ENCODE measurements around the gene KCNH3.

The KCNH3 gene

DNA sequence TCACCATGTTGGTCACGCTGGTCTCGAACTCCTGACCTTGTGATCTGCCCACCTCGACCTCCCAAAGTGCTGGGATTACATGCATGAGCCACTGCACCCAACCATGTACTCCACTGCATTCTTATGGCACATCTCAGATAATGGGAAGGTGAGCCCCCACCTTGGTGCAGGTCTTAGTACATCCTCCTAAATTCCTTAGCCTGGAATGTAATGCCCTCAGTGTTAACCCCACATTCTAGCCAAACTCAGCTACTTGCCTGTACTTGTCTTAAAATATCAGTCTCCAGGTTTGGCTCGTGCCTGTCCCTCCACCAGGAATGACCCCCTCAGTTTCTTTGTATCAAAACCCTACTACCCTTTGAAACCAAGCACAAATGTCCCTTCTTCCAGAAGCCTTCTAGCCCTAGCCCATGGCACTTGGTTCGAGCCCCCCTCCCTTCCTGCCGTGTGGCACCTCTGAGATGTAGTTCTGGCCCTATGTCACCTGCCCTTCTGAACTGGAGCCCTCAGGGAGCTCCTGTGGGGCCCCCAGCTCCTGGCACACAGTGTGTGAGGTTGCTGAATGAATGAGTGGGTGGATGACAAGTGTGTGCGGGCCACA is 8.4 kb downstream of the KCNH3 start:
- no peak for DNase-seq

- DNase-seq, result no peak
These were observed 9.6 kb downstream of the KCNH3 start for GRCh38 chr12:49548481-49548821.

DNA sequence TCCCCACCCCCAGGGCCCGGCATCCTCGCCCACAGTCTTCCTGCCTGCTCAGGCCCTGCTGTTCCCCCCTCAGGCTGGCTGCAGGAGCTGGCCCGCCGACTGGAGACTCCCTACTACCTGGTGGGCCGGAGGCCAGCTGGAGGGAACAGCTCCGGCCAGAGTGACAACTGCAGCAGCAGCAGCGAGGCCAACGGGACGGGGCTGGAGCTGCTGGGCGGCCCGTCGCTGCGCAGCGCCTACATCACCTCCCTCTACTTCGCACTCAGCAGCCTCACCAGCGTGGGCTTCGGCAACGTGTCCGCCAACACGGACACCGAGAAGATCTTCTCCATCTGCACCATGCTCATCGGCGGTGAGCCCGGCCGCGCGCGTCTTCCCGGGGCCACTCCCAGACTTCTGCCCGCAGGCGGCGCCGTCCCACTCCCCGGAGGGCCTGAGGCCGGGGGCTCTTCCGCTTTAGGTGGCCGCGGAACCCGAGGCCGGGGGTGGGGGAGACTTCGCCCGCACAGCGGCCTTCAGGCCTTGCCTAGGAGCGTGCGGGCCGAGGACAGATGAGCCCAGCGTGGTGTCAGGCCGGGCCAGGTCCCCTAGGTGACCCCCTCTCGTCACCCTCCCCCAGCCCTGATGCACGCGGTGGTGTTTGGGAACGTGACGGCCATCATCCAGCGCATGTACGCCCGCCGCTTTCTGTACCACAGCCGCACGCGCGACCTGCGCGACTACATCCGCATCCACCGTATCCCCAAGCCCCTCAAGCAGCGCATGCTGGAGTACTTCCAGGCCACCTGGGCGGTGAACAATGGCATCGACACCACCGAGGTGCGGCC is 10.2 kb downstream of the KCNH3 start:
- peak; percentile 25 to 73 (median 52) for DNase-seq

DNA sequence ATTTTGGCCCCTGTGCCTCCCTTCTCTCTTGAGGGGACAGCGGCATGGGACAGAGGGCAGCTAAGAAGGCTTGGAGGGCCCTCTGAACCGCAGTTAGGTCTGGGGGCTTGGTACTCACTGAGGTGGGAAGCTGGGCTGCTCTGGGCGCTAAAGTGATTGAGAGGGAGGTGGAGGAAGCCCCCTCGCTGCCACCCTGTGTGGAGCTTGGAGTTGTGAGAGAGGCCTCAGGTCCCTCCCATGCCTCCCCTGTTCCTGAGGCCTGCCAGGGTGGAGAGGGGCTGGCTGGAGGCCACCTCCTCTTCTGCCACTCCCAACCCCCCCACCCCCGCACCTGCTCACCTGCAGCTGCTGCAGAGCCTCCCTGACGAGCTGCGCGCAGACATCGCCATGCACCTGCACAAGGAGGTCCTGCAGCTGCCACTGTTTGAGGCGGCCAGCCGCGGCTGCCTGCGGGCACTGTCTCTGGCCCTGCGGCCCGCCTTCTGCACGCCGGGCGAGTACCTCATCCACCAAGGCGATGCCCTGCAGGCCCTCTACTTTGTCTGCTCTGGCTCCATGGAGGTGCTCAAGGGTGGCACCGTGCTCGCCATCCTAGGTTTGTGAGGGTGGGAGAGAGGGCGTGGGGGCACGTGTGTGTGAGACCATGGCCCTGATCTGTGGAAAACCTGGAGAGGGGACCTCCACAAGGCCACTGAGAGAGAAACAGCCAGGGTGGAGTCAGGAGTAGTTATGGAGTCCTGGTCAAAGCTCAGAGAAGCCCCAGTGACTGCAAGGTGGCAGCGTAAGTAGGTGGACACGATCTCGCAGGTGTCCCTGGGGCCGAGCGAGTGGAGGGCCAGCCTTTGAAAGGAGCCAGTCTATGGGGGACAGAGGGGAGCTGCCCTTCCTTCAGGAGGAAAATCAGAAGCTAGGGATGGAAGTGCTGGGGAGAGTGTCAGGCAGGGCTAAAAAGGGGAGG is 11.2 kb downstream of the KCNH3 start:
- DNase-seq, result no peak

DNA sequence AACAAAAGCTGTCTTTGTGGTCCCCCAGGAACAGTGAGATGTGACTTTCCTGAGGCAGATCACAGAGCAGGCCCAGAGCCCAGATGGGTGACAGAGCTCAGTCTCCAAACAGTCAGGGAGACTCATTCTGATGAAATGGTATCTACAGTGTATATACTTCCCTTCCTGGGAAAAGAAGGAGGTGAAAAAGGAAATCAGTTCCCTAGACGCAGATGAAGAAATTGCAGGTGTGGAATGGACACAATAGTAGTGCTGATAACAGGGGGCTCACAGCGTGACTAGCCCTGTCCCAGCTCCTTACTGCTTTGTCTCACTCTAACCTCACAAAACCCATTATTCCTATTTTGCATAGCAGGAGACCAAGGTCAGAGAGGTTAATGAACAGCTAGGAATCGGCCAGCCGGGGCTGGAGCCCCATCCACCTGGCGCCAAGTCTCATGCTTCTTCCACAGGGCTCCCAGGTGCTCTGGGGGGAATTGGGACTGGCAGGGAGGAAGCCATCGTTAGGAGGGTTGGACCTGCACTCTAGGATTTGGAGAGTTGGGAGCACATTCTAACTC is 11.9 kb downstream of the KCNH3 start:
- DNase-seq, result no peak

GRCh38 chr12:49552014-49552413 is 13.2 kb downstream of the KCNH3 start:
- DNase-seq, result no peak

DNA sequence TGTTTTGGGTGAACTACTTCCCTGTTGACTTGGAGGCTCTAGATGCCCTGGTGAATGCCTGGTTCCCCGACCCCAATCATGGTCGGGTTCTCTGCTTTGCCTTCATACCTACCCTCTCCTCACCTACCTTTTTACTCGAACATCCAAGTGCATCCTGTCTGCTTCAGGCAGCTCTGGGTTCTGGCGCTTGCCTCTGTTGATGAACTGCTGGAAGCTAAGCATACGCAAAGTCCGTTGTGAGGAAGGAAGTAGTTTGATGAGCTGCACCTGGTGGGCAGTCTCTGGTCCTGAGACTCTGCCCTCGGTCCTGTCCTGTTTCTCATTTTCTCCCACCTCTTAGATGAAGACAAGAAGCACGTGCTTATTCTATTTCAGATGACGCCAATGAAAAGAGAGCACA is 13.6 kb downstream of the KCNH3 start:
- DNase-seq, result no peak

DNA sequence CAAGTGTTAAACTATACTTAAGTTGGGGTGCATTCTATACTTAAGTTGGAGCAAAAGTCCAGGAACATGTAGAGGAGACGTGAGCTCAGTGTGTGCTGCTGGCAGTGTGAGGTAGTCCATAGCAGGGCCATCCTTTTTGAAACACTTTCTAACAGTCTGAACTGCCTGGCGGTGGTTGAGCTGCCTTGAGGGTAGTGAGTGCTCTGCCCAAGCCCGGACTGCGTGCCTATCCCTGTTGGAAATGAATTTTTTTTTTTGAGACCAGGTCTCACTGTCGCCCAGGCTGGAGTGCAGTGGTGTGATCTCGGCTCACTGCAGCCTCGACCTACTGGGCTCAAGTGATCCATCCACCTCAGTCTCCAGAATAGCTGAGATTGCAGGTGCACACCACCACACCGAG is 14.1 kb downstream of the KCNH3 start:
- DNase-seq, result no peak

DNA sequence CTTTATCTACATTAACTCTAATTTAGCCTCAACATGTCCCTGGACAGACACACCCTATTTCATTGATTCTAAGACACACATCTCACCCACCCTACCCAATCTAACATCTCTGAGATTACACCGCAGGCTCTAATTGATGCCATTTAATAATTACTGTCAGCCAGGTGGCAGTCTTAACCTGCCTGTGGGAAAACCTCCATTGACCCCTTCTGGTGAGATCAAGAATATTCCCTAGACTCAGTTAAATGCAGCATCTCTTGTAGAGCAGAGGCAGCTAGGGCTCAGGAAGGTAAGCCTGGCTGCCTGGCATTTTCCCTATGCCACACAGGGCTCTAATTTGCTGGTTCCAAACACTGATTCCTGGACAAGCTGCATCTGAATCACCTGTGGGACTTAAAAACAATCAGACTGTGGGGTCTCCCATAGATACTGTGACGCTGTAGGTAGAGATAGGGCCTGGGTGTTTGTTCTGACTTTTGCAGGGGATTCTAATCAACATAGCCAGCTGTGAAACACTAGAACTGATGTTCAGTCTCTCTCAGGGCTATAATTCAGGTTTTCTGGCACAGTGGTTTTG is 14.8 kb downstream of the KCNH3 start:
- DNase-seq, result no peak

- no peak for DNase-seq
These were observed 15.4 kb downstream of the KCNH3 start for GRCh38 chr12:49554266-49554665.

GRCh38 chr12:49555631-49556390 is 17.0 kb downstream of the KCNH3 start:
- DNase-seq, result no peak

GRCh38 chr12:49556391-49557186 is 17.8 kb downstream of the KCNH3 start:
- DNase-seq, result no peak

- no peak for DNase-seq
These were observed 18.5 kb downstream of the KCNH3 start for GRCh38 chr12:49557187-49557916.

GRCh38 chr12:49557917-49558215 is 19.0 kb downstream of the KCNH3 start:
- DNase-seq, result no peak

DNA sequence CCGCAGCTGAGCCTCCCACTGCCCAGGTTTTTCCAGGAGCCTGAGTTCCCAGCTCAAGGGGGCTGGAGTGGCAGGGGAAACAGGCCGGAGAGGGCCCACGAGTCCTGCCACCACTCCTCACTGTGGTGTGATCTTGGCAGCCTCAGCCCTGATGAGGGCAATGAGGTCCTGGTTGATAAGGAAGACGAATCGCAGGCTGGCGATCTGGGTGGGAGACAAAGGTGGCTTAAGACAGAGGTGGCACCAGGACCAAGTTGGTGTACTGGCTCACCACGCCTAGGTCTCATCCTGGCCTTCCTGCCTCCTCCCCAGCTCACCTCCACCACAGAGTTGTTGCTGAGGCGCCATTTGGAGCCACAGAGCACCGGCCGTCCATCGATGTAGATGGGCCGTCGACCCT is 19.7 kb downstream of the KCNH3 start:
- no peak for DNase-seq

- DNase-seq, result no peak
These were observed 20.3 kb downstream of the KCNH3 start for GRCh38 chr12:49559011-49559675.

DNA sequence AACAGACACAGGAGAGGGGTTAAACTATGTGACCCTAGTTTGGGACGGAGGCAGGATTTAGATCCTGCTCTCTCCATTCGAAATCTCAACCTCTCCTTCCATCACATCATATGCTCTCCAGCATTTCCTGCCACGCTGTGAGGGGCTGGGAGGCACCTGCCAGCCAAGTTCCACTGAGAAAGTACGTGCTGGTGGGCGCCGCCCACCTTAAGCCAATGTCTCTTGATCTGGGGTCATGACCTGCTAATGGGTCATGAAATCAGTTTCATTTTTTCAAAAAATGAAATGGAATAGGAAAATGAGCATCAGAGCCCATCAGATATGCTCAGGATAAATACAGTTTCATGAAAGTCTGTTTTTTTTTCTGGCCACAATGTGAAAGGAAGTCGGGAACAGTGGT is 21.9 kb downstream of the KCNH3 start:
- DNase-seq, result no peak

GRCh38 chr12:49562233-49562632 is 23.4 kb downstream of the KCNH3 start:
- no peak for DNase-seq

DNA sequence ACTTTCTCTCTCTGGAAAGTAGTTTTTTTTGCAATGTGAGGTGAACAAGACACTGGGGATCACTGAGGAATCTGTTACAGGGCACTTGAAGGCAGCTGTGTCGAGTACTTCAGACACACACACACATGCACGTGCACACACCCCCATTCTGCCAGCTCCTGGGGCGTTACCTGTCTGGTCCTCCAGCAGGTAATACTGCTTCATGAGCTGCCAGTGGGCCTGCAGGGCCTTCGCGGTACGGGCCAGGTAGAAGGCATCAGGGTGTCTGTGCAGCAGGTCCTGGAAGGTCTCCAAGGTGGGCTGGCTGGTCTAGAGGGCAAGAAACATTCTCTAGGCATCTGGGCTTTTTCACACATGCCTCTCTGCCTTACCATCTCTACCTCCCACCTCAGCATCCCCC is 24.0 kb downstream of the KCNH3 start:
- no peak for DNase-seq

Data from suppressor macrophage (primary cell).